ENCODE measurements around the gene CELF2.
"Not testable (repeated sequence)": the region's sequence is repeated elsewhere in the genome, so short reads cannot be mapped to it uniquely, and the experiment has no call there.

CELF2 gene

GRCh38 chr10:11177926-11178471 is 160.3 kb downstream of the CELF2 start:
- peak; percentile 31 for DNase-seq

GRCh38 chr10:11178606-11179515 is 161.2 kb downstream of the CELF2 start:
- peak; percentile 81 for DNase-seq

- DNase-seq, result no peak
Observed at GRCh38 chr10:11179516-11180105, 161.9 kb downstream of the CELF2 start.

- DNase-seq, result peak; percentile 74
Observed at GRCh38 chr10:11180228-11180627, 162.6 kb downstream of the CELF2 start.

GRCh38 chr10:11181978-11182377 is 164.3 kb downstream of the CELF2 start:
- no peak for DNase-seq

GRCh38 chr10:11183015-11183414 is 165.3 kb downstream of the CELF2 start:
- DNase-seq, result no peak

- no peak for DNase-seq
Observed at GRCh38 chr10:11184093-11184492, 166.4 kb downstream of the CELF2 start.

- not testable (repeated sequence) for DNase-seq
Observed at GRCh38 chr10:11185128-11185665, 167.5 kb downstream of the CELF2 start.

- DNase-seq, result no peak
Observed at GRCh38 chr10:11186374-11186773, 168.7 kb downstream of the CELF2 start.

- DNase-seq, result no peak
Observed at GRCh38 chr10:11189582-11190376, 172.1 kb downstream of the CELF2 start.

GRCh38 chr10:11191190-11191589 is 173.5 kb downstream of the CELF2 start:
- no peak for DNase-seq

- no peak for DNase-seq
Observed at GRCh38 chr10:11191678-11192077, 174.0 kb downstream of the CELF2 start.

- DNase-seq, result no peak
Observed at GRCh38 chr10:11192304-11193000, 174.8 kb downstream of the CELF2 start.

- no peak for DNase-seq
Observed at GRCh38 chr10:11193001-11193551, 175.4 kb downstream of the CELF2 start.

- no peak for DNase-seq
Observed at GRCh38 chr10:11194859-11195586, 177.4 kb downstream of the CELF2 start.

GRCh38 chr10:11195623-11196022 is 178.0 kb downstream of the CELF2 start:
- no peak for DNase-seq

GRCh38 chr10:11197266-11197712 is 179.6 kb downstream of the CELF2 start:
- DNase-seq, result no peak

- DNase-seq, result no peak
Observed at GRCh38 chr10:11197878-11198277, 180.2 kb downstream of the CELF2 start.

GRCh38 chr10:11201911-11202310 is 184.2 kb downstream of the CELF2 start:
- DNase-seq, result no peak

- DNase-seq, result no peak
Observed at GRCh38 chr10:11204351-11204942, 186.8 kb downstream of the CELF2 start.
